Smooth muscle cell (in vitro differentiated cells): ENCODE results near the gene CD28. TPM values are rescaled to one million over a fixed set of nuclear protein-coding genes. Genes with fewer than 3 reads are reported as not detected.

ENCODE experiments used
- DNase-seq: peaks from one replicate; lab custom pipeline; 2025; ENCODE audit not compliant: unreplicated experiment; lab: John Stamatoyannopoulos, UW
- H2AFZ ChIP-seq: fragments of 200-600 bp; sonication (generic); 2 replicates; pipeline ENCODE4 v1.6.0; 2016; ENCODE audit warnings: antibody characterized with exemption, low read depth, mild to moderate bottlenecking
- H3F3A ChIP-seq: fragments of 200-600 bp; sonication (generic); 2 replicates; pipeline ENCODE4 v1.6.0; 2017; ENCODE audit warnings: antibody characterized with exemption, low read depth
- H3K27ac ChIP-seq: fragments of 200-600 bp; sonication (generic); 2 replicates; pipeline ENCODE4 v1.5.1; 2016; ENCODE audit warnings: low read depth, mild to moderate bottlenecking
- H3K27me3 ChIP-seq: fragments of 200-600 bp; sonication (generic); 2 replicates; pipeline ENCODE4 v1.6.1; 2016; ENCODE audit warnings: low read depth, mild to moderate bottlenecking
- H3K36me3 ChIP-seq: fragments of 200-600 bp; sonication (generic); 2 replicates; pipeline ENCODE4 v1.5.1; 2016; ENCODE audit warnings: low read depth
- H3K4me1 ChIP-seq: fragments of 200-600 bp; sonication (generic); 2 replicates; pipeline ENCODE4 v1.5.1; 2016; ENCODE audit warnings: low read depth
- H3K4me2 ChIP-seq: fragments of 200-600 bp; sonication (generic); 2 replicates; pipeline ENCODE4 v1.6.0; 2016; ENCODE audit warnings: mild to moderate bottlenecking
- H3K4me3 ChIP-seq: fragments of 200-600 bp; sonication (generic); 2 replicates; pipeline ENCODE4 v1.5.1; 2016; ENCODE audit warnings: mild to moderate bottlenecking
- H3K79me2 ChIP-seq: fragments of 200-600 bp; sonication (generic); 2 replicates; pipeline ENCODE4 v1.6.0; 2016; ENCODE audit warnings: low read depth, mild to moderate bottlenecking
- H3K9ac ChIP-seq: fragments of 200-600 bp; sonication (generic); 2 replicates; pipeline ENCODE4 v1.6.0; 2016; ENCODE audit warnings: low read depth
- H3K9me3 ChIP-seq: fragments of 200-600 bp; sonication (generic); replicated peaks from 2 replicates; pipeline ENCODE4 v1.5.1; 2016; ENCODE audit warnings: low read depth
- H4K20me1 ChIP-seq: fragments of 200-600 bp; sonication (generic); 2 replicates; pipeline ENCODE4 v1.6.0; 2016; ENCODE audit warnings: low read depth
- CTCF ChIP-seq: fragments of 200-600 bp; sonication (generic); IDR thresholded peaks from 2 replicates; pipeline ENCODE4 v1.5.1; 2017; ENCODE audit warnings: borderline replicate concordance, mild to moderate bottlenecking, antibody characterized with exemption; ENCODE audit not compliant: insufficient read depth, poor library complexity, severe bottlenecking
- WGBS: methylation state at CpG from one replicate; pipeline ENCODE4 v1.1.7; 2016; ENCODE audit warnings: low lambda C conversion rate; 5-methylcytosine and 5-hydroxymethylcytosine counted together
- polyA plus RNA-seq: library from polyadenylated mRNA; unstranded; fragments of >200 nt; fragmentation: Nextera tagmentation; extraction: Ambion mirVana; gene quantifications from 2 replicates; pipeline ENCODE4 v1.2.1, GENCODE V29; 2016
- total RNA-seq: library from RNA; depleted of rRNA; stranded (reverse); fragments of >200 nt; gene quantifications from 2 replicates; pipeline ENCODE4 v1.2.3, GENCODE V29; 2014

The CD28 gene
- total and polyA plus RNA-seq, 2 experiments from 2014 or later = not detected

- no peak overlapping the region for H3K4me3 ChIP-seq
- no peak for DNase-seq
- H2AFZ ChIP-seq = no peak overlapping the region
- no peaks in the 10 kb centered on the region for H3K36me3 ChIP-seq
- no peaks in the 10 kb centered on the region for H3K79me2 ChIP-seq
- no peaks in the 10 kb centered on the region for H4K20me1 ChIP-seq
- no peak overlapping the region for H3K9ac ChIP-seq
- no peak overlapping the region for H3K4me2 ChIP-seq
- H3K27me3 ChIP-seq = no peaks in the 10 kb centered on the region
- peaks cover 8% of the 10 kb centered on the region for H3K4me1 ChIP-seq
- H3F3A ChIP-seq = no peaks in the 10 kb centered on the region
- no peak for TF ChIP-seq CTCF
- WGBS = 87% methylated on average over 2 of the region's 2 CpGs
- H3K27ac ChIP-seq = peak overlapping the region; percentile 96
- no peaks in the 10 kb centered on the region for H3K9me3 ChIP-seq
These were observed 24.5 kb upstream of the CD28 start for GRCh38 chr2:203681978-203682377.

GRCh38 chr2:203682688-203683130, 23.7 kb upstream of the CD28 start:
- Histone ChIP-seq H3K4me2 (no peak overlapping the region), H3K9ac (no peak overlapping the region), H4K20me1 (no peaks in the 10 kb centered on the region), H3F3A (no peaks in the 10 kb centered on the region), H3K9me3 (no peaks in the 10 kb centered on the region), H3K4me1 (peaks cover 8% of the 10 kb centered on the region), H2AFZ (peak overlapping the region; percentile 34), H3K27ac (peak overlapping the region; percentile 96), H3K79me2 (no peaks in the 10 kb centered on the region), H3K4me3 (no peak overlapping the region), H3K36me3 (no peaks in the 10 kb centered on the region), H3K27me3 (no peaks in the 10 kb centered on the region)
- TF ChIP-seq CTCF = no peak
- WGBS = 62% methylated on average over 4 of the region's 4 CpGs
- no peak for DNase-seq

- WGBS = 92% methylated on average over 4 of the region's 4 CpGs
- Histone ChIP-seq H2AFZ (peak overlapping the region; percentile 16), H3K27ac (peak overlapping the region; percentile 96), H3K27me3 (no peaks in the 10 kb centered on the region), H3F3A (no peaks in the 10 kb centered on the region), H3K4me1 (peaks cover 8% of the 10 kb centered on the region), H3K4me2 (no peak overlapping the region), H3K36me3 (no peaks in the 10 kb centered on the region), H3K9ac (peak overlapping the region; percentile 54), H3K4me3 (no peak overlapping the region), H4K20me1 (no peaks in the 10 kb centered on the region), H3K79me2 (no peaks in the 10 kb centered on the region), H3K9me3 (no peaks in the 10 kb centered on the region)
- no peak for TF ChIP-seq CTCF
- DNase-seq = no peak
These were observed 23.0 kb upstream of the CD28 start for GRCh38 chr2:203683421-203683820.

GRCh38 chr2:203683932-203684556, 22.4 kb upstream of the CD28 start:
- WGBS = 86% methylated on average over 1 of the region's 1 CpG
- H3K79me2 ChIP-seq = no peaks in the 10 kb centered on the region

More at GRCh38 chr2:203683932-203684556, 22.4 kb upstream of the CD28 start:
- Histone ChIP-seq H3K4me2 (peak overlapping the region; percentile 59), H3F3A (no peaks in the 10 kb centered on the region), H3K27me3 (no peaks in the 10 kb centered on the region), H3K9ac (peak overlapping the region; percentile 84), H3K4me1 (peaks cover 8% of the 10 kb centered on the region), H3K9me3 (no peaks in the 10 kb centered on the region), H2AFZ (peak overlapping the region; percentile 16), H4K20me1 (no peaks in the 10 kb centered on the region), H3K4me3 (no peak overlapping the region), H3K27ac (peak overlapping the region; percentile 96), H3K36me3 (no peaks in the 10 kb centered on the region)
- no peak for DNase-seq
- TF ChIP-seq CTCF = no peak
